HG02973 (cell line): Measurements from ENCODE around the gene STK11IP.

Experiments
- ATAC-seq: cut with Tn5 transposase; IDR thresholded peaks from one replicate; pipeline ENCODE4 v1.9.1; 2021; ENCODE audit warnings: moderate library complexity; ENCODE audit not compliant: unreplicated experiment

The STK11IP gene

DNA sequence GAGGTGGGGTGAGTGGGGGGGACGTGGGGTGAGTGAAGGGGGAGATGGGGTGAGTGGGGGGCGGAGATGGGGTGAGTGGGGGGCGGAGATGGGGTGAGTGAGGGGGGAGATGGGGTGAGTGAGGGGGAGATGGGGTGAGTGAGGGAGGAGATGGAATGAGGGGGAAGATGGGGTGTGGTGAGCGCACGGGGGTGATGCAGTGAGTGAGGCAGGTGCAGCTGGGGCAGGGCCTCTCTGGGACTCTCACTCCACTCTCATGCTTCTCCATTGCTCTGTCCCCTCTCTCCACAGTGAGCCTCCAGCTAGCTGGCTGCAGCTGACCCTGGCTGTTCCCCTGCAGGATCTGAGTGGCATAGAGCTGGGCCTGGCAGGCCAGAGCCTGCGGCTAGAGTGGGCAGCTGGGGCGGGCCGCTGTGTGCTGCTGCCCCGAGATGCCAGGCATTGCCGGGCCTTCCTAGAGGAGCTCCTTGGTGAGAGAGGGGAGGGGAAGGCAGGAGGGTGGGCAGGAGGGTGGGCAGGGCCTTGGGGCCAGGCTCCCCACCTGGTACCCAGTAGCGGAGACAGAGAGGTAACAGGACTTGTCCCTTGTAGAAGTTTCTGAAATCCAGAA, 15.9 kb downstream of the STK11IP start:
- no peak for ATAC-seq

DNA sequence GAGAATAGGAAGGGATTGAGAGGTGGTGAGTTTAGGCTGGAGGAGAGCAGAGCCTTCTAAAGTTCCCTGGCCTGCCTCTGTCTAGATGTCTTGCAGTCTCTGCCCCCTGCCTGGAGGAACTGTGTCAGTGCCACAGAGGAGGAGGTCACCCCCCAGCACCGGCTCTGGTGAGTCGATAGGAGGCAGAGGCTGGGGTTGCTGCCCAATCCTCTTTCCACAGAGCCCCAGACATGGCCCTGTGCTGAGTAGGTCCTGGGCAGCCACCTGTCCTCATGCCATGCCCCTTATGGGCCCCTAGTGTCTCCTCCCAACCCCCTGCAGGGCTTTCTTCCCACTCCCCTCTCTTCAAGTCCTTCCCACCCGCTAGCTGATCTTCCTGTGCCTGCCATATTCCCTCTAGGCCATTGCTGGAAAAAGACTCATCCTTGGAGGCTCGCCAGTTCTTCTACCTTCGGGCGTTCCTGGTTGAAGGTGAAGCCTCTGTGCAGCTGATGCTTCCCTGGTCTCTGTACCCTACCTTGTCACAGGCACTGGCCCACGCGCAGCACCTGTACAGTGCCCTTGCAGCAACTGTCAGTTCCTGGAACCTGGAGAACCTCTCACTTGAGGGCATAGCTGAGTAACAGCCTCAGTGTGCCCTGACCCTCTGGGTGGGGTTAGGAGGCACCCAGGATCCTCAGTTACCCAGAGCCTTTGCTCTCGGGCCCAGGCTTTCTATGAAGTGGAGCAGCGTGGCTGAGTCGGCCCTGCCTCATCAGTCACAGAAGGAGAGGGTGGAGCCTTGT, 16.6 kb downstream of the STK11IP start:
- no peak for ATAC-seq

DNA sequence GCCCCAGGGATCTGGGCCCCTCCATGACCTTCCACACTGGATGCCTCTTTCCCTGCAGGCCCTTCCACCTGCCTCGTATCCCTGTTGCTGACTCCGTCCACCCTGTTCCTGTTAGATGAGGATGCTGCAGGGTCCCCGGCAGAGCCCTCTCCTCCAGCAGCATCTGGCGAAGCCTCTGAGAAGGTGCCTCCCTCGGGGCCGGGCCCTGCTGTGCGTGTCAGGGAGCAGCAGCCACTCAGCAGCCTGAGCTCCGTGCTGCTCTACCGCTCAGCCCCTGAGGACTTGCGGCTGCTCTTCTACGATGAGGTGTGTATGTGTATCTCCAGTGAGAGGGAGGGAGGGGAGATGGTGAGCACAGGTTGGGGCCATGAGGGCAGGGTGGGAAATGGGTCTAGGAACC, 17.4 kb downstream of the STK11IP start:
- no peak for ATAC-seq

DNA sequence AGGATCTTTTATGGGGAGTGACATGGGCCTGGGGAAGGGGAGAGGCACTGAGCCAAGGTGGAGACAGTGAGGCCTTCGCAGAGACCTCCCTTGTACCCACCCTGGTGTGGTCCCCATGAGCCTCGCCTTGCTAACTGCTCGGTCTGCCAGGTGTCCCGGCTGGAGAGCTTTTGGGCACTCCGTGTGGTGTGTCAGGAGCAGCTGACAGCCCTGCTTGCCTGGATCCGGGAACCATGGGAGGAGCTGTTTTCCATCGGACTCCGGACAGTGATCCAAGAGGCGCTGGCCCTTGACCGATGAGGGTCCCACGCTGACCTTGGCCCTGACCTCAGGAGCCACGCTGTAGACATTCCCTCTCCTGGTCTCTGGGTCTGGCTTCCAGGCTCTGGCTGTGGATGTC, 18.2 kb downstream of the STK11IP start:
- no peak for ATAC-seq

DNA sequence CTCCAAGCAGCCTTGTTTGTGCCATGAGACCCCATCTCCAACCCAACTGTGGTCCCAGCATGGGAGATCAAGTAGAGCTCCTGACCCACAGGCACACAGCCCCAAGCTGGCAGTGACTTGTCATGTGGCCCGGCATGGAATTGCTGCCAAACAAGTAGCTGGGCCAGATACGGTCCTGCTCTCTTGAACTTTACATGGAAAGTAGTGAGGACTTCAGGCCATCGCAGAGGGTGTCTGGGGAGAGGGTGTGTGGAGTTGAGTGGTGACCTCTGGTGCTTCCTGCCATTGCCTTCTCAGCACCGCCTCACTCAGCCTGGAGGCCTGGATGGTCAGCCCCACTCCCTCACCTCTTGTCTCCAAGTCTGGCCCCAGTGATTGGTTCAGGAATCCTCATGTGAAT, 18.9 kb downstream of the STK11IP start:
- no peak for ATAC-seq

DNA sequence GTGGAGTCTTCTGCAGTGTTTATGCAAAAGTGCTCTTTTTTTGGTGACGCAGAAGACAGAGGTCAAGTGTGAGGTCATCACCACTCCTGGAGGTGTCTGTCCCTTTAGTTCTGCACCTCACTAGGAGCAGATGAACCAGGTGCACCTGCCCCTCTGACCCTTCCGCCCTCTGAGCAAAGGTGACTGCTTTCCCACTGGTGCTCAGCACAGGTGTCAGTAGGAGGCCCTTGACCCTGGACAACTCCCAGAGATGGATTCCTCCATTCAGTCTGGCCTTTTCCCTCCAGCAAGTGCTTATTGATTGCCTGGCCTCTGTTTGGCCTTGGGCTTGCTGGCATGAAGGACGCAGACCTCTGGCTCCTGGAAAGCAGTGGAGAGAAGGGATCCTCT, 21.1 kb downstream of the STK11IP start:
- ATAC-seq = no peak

DNA sequence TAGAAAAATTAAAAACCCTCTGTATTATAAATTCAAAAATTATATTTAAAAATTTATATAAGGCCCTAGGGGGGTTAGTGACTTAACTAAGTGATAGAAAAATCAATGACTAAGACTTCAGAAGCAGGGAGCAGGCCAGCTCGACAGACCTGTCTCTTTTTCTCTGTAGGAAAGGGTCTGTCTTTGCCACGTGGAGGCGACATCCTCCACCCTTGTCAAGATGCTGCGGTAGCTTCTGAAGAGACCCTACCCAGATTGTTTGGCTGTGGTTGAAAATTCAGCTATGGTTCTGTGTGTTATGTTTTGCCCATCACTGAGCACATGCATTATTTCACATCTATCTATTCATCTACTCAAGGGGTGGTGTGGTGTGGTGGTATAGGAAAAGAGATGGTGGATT, 21.6 kb downstream of the STK11IP start:
- ATAC-seq = no peak

DNA sequence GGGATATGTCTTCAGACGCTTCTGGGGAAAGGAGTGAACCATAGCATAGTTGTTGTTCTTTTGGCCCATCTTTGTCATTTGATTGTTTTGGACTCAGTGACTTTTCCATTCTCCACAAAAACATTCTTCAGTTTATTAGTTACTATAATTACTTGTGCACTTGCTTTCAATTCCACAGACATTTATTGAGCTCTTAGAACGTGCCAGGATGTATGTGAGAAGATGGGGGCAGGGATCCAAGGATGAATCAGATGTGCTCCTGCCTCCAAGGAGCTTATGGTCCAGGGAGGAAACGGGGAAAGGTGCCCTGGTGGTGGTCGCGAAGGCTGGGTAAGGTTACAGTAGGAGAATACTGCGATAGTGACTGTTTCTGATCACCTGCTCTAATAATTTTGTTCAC, 22.9 kb downstream of the STK11IP start:
- no peak for ATAC-seq

DNA sequence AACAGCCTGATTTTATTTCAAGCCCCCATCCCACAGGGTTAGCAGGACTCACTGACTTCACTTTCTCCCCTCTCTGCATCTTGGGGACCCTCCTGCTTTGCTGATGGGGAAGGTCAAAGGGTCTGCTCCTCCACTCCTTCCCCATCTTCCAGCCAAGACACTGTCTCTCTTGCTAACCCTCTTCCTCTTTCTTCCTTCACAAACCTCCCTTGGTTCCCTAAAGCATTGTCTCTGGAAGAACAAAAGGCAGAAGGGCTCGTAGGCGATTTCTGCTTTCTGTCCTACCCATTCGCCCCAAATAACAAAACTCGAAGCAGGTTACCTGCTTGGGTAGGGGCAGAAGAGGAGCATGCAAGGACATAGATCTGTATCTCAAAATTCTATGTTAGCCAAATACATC, 24.3 kb downstream of the STK11IP start:
- ATAC-seq = no peak

DNA sequence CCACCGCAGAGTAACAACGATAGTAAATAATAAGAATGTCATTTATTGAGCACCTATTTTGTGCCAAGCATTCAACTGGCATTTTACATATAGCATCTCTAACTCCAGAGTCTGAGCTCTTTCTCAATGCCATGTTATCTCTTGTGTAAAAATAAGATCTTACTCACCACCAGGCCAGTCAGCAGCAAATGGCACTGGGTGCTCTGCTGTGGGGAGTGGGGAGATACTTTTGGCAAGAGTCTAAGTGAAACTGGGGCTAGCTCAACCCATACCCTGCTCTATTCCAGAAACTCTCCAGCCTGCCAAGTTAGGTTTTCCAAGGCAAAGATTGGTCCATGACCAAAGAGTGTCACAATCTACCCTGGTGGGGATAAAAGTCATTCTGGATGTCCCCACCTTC, 24.8 kb downstream of the STK11IP start:
- no peak for ATAC-seq

DNA sequence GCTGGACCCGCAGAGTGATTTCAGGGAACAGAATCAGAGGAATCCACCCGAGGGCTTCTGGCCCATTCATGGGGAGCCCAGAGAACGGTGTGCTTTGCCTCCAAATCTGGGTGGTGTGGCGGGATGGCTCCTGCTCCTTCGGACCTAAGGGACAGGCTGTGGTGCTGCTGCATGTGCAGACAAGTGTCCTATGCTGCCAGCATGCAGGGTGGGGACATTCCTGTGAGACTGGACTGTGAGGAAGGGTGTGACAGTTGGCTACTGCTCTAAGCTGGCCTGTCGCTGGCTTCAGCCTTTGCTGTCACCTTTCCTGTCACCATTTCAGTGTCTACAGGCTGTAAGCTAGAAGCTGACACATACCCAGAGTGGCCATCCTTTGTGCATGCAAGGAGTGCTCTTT, 26.9 kb downstream of the STK11IP start:
- no peak for ATAC-seq

DNA sequence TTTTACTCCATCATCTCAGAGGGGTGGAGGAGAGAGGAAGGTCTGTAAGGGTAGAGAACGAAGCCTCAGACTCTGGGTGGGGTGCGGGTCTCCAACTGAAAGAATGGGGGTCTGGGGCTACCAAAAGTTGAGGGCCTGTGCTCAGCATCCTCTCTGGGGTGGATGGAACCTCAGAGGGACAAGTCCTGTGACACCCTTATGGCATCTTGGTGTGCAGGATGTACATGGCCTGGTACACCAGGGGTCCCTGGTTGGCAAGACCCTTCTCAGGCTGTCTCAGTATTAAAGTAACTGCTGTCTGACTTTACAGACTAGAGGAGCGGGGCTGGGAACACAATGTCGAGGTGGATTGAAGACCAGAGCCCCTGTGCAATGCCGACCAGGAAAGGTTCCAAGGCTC, 27.5 kb downstream of the STK11IP start:
- ATAC-seq = no peak

DNA sequence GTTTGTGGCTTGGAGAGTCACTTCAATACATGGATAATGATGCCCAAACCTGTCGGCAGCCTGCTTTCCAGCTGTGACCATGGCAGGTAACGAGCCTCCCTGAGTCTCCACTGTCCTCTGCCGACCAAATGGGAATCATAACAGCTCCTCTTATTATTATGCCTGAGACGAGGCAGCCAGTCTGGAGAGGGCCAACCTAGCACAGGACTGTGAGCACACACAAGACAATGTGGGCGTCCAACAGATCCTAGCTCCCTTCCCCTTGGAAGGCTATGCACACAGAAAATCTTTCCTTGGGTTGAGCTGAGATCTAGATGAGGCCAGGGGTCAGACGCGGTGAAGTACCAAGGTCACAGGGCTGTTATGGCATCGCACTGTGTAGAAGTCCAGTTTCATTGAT, 28.9 kb downstream of the STK11IP start:
- ATAC-seq = no peak

DNA sequence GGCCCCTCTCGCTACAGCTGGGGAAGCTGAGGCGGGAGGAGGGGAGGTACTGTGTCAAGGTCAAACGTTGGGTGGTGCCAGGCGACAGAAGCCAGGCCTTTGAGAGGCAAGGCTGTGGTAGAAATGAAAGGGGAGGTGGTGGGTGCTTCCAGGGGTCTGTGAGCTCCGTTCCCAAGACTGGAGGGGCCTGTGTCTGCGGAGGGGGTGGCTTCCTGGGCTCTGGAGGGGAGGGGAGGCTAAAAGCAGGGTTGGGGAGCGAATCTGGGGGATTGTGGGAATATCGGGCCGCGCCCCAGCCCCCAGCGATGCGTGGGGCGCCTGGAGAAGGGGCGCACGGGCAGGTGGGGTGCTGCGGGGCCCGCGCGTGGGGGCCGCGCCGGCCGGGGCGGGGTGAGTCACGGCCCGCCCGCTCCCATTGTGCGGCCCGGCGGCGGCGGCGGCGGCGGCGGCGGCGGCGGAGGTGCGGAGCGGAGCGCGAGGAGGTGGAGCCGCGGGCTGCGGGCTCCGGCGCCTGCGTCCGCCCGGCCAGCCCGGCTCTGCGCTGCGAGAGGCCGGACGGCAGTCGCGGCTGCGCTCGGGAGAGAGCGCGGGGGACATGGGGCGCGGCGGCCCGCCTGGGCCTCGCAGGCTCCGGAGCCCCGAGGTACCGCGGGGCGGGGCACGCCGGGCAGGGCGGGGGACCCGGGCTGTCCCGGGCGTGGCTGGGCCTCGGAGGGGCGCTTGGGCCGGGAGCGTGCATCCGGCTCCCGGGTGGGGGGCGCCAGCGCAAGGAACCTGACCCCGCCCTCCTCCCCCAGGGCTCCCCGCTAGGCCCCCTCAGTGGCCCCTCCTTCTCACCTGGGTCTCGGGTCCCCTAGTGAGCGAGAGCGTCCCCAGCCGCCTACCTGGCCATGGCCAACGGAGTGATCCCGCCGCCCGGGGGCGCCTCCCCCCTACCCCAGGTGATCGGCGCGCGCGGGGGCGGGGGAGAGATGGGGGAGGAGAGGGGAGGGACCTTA, 29.7 kb downstream of the STK11IP start, which contains the start of gene SLC4A3:
Gene SLC4A3 (plus strand): TSS at position 528 of the 998 bp plus-strand sequence. CDS start 363 bp downstream, at position 891.
- ATAC-seq = no peak

DNA sequence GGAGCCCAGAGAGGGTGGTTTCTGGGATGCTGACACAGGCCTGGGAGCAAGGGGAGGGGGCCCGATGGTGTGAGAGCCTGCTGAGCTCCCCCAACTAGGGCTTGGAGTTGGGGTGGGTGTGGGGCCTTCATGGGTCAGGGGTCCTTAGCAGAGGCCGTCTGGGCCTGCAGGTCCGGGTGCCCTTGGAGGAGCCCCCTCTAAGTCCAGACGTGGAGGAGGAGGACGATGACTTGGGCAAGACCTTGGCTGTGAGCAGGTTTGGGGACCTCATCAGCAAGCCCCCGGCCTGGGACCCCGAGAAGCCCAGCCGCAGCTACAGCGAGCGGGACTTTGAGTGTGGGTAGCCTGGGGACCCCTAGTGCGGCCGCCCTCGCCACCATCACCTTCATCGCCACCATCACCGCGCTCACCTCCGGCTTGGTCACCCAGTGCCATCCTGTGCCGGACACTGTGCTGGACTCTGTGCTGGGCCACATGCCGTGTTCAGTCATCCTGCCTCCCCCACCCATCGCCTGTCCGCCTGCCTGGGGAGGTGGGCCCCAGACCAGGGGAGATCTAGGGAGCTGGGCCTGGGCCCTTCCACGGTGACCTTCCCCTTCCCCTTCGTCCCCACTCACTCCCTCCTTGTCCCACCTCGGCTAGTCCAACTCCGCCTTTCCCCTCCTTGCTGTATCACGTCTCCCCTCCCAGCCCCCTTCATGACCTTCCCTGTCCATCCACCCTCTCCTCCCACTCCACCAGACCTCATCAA, 30.8 kb downstream of the STK11IP start:
- ATAC-seq = no peak

DNA sequence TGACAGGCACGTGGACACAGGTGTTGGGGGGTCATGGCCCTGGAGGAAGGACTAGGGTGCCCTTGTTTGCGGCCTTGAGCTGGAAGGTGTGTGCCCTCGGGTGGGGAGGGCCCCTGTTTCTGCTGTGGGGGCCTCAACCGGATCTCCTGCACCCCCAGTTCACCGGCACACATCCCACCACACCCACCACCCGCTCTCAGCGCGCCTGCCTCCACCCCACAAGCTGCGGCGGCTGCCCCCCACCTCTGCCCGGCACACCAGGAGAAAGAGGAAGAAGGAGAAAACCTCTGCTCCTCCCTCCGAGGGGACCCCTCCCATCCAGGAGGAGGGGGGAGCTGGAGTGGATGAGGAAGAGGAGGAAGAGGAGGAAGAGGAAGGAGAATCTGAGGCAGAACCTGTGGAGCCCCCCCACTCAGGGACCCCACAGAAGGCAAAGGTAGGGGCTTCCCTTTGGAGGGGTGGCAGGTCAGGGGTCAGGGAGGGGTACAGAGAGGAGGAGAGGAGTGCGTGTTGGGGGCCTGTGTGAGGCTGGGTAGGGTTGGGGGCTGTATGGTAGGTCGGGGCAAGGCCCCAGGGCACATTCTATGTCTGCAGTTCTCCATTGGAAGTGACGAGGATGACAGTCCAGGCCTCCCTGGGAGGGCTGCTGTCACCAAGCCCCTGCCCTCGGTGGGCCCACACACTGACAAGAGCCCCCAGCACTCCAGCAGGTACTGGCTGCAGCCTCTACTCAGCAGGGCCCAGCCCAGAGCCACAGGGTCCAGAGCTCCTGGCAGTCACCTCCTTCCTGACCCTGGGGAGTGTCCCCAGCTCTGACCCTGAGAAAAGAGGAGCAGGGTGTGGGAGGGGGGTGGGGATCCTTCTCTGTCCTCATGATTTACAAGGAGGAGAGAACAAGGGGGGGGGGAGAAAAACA, 31.6 kb downstream of the STK11IP start:
- ATAC-seq = no peak

DNA sequence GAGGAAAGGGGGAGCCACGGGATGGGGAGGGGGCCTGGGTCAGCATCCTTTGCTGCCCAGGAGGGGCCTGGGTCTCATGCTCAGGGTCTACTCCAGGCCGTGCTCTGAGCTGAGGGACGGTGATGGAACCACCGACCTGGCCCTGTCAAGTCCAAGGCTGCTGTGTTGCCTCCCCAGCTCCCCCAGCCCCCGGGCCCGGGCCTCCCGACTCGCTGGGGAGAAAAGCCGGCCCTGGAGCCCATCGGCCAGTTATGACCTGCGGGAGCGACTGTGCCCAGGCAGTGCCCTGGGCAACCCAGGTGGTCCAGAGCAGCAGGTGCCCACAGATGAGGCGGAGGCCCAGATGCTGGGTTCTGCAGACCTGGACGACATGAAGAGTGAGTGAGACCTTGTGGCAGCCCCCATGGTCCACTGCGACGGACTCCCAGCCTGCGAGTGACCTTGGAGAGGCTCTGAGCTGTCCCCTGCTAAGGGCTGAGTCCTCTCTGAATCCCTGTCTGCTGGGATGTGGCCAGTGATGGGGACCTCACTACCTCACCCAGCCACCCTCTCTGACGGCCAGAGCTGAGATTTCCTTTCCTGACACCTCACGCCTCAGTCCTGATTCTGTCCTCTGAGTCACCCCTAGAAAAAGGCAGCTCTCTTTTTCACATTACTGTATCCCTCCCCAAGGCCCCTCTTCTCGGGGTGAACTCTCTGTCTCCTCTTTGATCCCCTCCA, 32.5 kb downstream of the STK11IP start:
- no peak for ATAC-seq

DNA sequence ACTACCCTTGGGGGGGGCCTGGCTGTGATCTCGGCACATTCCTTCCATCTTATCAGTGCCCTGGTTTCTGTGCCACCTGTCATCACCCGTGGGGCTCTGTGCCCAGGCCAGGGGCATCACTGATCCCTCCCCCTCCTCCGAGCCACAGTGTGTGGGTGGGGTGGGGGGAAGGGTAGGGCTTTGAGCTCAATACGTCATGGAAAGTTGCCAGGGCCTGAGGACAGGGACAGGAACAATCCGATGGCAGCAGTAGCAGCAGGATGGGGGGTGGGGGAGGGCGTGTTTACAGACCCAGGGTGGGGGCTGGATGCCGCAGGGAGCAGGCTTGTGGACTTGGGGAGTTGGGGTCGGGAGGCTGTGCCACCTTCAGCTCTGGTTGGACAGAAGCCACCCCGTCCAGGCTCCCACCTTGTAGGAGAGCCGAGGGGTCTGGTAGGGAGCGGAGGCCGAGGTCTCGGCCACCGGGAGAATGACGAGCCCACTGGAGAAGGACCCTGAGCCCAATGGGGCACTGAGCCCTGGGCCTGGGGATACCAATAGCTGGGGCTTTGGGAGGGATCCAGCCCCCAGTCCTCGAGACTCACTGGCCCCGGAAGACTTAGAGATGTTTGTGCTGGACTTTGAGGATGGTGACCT, 33.2 kb downstream of the STK11IP start:
- ATAC-seq = no peak
